Hepatocyte (in vitro differentiated cells): ENCODE data around the gene ARPC1A.

ENCODE experiments used
- CTCF ChIP-seq: fragments of 200-600 bp; sonication (generic); IDR thresholded peaks from 2 replicates; pipeline ENCODE4 v1.5.1; 2016; ENCODE audit warnings: antibody characterized with exemption, mild to moderate bottlenecking; ENCODE audit not compliant: poor library complexity
- EZH2 ChIP-seq: fragments of 200-600 bp; sonication (generic); IDR thresholded peaks from 2 replicates; pipeline ENCODE4 v1.6.1; 2016; ENCODE audit warnings: antibody characterized with exemption, mild to moderate bottlenecking, borderline replicate concordance
- EZH2phosphoT487 ChIP-seq: fragments of 200-600 bp; sonication (generic); IDR thresholded peaks from one replicate; pipeline ENCODE4 v1.6.1; 2018; ENCODE audit warnings: antibody characterized with exemption, mild to moderate bottlenecking, low read depth, moderate library complexity; ENCODE audit not compliant: unreplicated experiment, severe bottlenecking

DNA sequence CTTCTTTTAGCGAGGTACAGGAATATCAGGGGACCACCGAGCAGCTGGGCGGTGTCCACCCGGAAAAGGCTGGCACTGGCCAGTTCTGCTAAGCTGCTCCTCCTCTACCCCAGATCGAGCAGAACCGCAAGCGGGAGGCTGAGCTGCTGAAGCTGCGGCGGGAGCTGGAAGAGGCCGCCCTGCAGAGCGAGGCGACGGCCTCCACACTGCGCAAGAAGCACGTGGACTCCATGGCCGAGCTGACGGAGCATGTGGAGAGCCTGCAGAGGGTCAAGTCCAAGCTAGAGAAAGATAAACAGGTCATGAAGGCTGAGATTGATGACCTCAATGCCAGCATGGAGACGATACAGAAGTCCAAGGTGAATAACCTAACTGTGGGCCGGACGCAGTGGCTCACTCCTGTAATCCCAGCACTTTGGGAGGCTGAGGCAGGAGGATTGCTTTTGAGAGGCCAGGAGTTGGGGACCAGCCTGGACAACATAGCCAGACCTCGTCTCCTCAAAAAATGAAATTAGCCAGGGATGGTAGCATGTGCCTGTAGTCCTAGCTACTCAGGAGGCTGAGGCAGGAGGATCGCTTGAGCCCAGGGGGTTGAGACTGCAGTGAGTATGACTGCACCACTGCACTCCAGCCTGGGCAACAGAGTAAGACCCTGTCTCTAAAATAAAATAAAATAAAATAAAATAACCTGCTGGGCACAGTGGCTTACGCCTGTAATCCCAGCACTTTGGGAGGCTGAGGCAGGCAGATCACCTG is 37.7 kb upstream of the ARPC1A start:
- TF ChIP-seq EZH2phosphoT487 (no peak), CTCF (no peak), EZH2 (no peak)
